ENCODE data around the gene AOC2.

DNA sequence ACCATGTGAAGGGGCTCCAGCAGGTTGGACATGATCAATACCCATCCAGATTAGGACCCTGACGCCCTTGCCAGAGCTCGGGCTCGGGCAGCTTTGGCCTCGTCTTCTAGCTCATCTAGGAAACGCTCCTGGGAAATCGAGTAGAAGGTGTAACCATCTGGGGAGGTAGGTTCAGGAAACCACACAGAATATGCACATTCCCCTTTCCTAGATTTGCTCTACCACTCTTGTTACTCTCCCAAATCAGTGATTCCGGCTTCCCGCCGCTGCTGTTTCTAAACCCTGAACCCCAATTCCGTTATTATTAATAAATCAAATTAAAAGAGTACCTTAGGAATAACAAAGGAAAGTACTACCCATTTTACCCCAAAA lies 46.4 kb upstream of the AOC2 start:
- TF ChIP-seq CHD1 (IDR thresholded peaks at IDR 0.05; ENCODE audit: low read depth, low read length) (no peak), POLR2A (IDR thresholded peaks at IDR 0.05; ENCODE audit: control extremely low read depth in 1 of 2, low read depth in 2 of 2, low read length in 2 of 2) (no peak), EZH2 (IDR thresholded peaks at IDR 0.05; ENCODE audit: low read depth, low read length, severe bottlenecking) (no peak), RFX5 (IDR thresholded peaks at IDR 0.05; ENCODE audit: borderline replicate concordance, low read depth, low read length) (no peak), JUN (IDR thresholded peaks at IDR 0.05; ENCODE audit: low read depth, low read length) (no peak), TAF1 (IDR thresholded peaks at IDR 0.05; ENCODE audit: low read depth, low read length) (no peak), ASH2L (IDR thresholded peaks at IDR 0.05; ENCODE audit: low read length) (no peak), RNF2 (IDR thresholded peaks at IDR 0.05; ENCODE audit: borderline replicate concordance, low read depth, low read length, missing control alignments, poor library complexity, severe bottlenecking) (no peak), JUND (IDR thresholded peaks at IDR 0.05; ENCODE audit: low read length) (no peak)
- TF ChIP-seq, protein P1, sequence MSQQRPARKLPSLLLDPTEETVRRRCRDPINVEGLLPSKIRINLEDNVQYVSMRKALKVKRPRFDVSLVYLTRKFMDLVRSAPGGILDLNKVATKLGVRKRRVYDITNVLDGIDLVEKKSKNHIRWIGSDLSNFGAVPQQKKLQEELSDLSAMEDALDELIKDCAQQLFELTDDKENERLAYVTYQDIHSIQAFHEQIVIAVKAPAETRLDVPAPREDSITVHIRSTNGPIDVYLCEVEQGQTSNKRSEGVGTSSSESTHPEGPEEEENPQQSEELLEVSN (IDR thresholded peaks at IDR 0.05) = no peak
- TF ChIP-seq, protein P2, sequence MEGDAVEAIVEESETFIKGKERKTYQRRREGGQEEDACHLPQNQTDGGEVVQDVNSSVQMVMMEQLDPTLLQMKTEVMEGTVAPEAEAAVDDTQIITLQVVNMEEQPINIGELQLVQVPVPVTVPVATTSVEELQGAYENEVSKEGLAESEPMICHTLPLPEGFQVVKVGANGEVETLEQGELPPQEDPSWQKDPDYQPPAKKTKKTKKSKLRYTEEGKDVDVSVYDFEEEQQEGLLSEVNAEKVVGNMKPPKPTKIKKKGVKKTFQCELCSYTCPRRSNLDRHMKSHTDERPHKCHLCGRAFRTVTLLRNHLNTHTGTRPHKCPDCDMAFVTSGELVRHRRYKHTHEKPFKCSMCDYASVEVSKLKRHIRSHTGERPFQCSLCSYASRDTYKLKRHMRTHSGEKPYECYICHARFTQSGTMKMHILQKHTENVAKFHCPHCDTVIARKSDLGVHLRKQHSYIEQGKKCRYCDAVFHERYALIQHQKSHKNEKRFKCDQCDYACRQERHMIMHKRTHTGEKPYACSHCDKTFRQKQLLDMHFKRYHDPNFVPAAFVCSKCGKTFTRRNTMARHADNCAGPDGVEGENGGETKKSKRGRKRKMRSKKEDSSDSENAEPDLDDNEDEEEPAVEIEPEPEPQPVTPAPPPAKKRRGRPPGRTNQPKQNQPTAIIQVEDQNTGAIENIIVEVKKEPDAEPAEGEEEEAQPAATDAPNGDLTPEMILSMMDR (IDR thresholded peaks at IDR 0.05; ENCODE audit: control extremely low read depth in 1 of 3, insufficient read depth in 1 of 3, low read depth in 1 of 3, low read length in 3 of 3) = no peak
- TF ChIP-seq, protein P3, sequence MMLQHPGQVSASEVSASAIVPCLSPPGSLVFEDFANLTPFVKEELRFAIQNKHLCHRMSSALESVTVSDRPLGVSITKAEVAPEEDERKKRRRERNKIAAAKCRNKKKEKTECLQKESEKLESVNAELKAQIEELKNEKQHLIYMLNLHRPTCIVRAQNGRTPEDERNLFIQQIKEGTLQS (IDR thresholded peaks at IDR 0.05; ENCODE audit: insufficient read depth, low read depth, low read length) = no peak
